Parathyroid adenoma (tissue), 2 donors: ENCODE data around the gene MAP4.
"Not testable (repeated sequence)": the region's sequence is repeated elsewhere in the genome, so short reads cannot be mapped to it uniquely, and the experiment has no call there.

Source experiments
- H2AFZ ChIP-seq: fragments of 300-600 bp; sonication (generic); one replicate; pipeline ENCODE4 v1.7.0; 2017; ENCODE audit warnings: antibody characterized with exemption, mild to moderate bottlenecking
- H3K27ac ChIP-seq: fragments of 300-600 bp; sonication (generic); one replicate; pipeline ENCODE4 v1.7.0; 2017
- H3K27me3 ChIP-seq: fragments of 300-600 bp; sonication (generic); one replicate; pipeline ENCODE4 v1.7.0; 2017; ENCODE audit warnings: low read length; ENCODE audit not compliant: control insufficient read depth, insufficient read depth
- H3K36me3 ChIP-seq: fragments of 300-600 bp; sonication (generic); one replicate; pipeline ENCODE4 v1.7.0; 2017; ENCODE audit warnings: low read length; ENCODE audit not compliant: control insufficient read depth, insufficient read depth
- H3K4me1 ChIP-seq: fragments of 300-600 bp; sonication (generic); one replicate; pipeline ENCODE4 v1.7.0; 2017; ENCODE audit warnings: control low read depth
- H3K4me2 ChIP-seq: fragments of 300-600 bp; sonication (generic); one replicate; pipeline ENCODE4 v1.7.0; 2017; ENCODE audit warnings: low read length
- H3K4me3 ChIP-seq: fragments of 300-600 bp; sonication (generic); one replicate; pipeline ENCODE4 v1.7.0; 2017; ENCODE audit warnings: low read depth, low read length
- H3K79me2 ChIP-seq: fragments of 300-600 bp; sonication (generic); one replicate; pipeline ENCODE4 v1.7.0; 2017; ENCODE audit warnings: control low read depth
- H3K9ac ChIP-seq: fragments of 300-600 bp; sonication (generic); one replicate; pipeline ENCODE4 v1.7.0; 2017; ENCODE audit warnings: mild to moderate bottlenecking
- H3K9me3 ChIP-seq: fragments of 300-600 bp; sonication (generic); one replicate; pipeline ENCODE4 v1.7.0; 2017; ENCODE audit warnings: low read length; ENCODE audit not compliant: control insufficient read depth
- TF ChIP-seq, protein P1 (sequence below): fragments of 300-600 bp; sonication (generic); IDR thresholded peaks from one replicate; pipeline ENCODE4 v1.7.0; 2017; ENCODE audit warnings: antibody characterized with exemption, mild to moderate bottlenecking
- donor health status: primary hyperparathyroidism.

The MAP4 gene

DNA sequence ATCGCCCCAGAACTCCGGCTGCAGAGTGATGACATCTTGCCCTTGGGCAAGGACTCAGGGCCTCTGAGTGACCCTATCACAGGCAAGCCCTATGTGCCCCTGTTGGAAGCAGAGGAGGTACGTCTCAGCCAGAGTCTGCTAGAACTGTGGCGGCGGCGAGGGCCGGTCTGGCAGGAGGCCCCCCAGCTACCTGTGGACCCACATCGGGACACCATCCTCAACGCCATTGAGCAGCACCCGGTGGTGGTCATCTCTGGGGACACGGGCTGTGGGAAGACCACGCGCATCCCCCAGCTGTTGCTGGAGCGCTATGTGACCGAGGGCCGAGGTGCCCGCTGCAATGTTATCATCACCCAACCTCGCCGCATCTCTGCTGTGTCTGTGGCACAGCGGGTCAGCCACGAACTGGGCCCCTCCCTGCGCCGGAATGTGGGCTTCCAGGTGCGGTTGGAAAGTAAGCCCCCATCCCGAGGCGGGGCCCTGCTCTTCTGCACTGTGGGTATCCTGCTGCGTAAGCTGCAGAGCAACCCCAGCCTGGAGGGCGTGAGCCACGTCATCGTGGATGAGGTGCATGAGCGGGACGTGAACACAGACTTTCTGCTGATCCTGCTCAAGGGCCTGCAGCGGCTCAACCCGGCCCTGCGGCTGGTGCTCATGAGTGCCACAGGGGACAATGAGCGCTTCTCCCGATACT, 169.9 kb downstream of the MAP4 start:
- Histone ChIP-seq H3K4me3 (no peak overlapping the region), H3K27me3 (no peaks in the 10 kb centered on the region), H3K4me2 (no peak overlapping the region), H3K4me1 (no peaks in the 10 kb centered on the region), H3K36me3 (no peaks in the 10 kb centered on the region), H2AFZ (no peak overlapping the region), H3K79me2 (peaks cover 4% of the 10 kb centered on the region), H3K27ac (no peak overlapping the region), H3K9ac (no peak overlapping the region), H3K9me3 (no peaks in the 10 kb centered on the region)
- TF ChIP-seq, protein P1, sequence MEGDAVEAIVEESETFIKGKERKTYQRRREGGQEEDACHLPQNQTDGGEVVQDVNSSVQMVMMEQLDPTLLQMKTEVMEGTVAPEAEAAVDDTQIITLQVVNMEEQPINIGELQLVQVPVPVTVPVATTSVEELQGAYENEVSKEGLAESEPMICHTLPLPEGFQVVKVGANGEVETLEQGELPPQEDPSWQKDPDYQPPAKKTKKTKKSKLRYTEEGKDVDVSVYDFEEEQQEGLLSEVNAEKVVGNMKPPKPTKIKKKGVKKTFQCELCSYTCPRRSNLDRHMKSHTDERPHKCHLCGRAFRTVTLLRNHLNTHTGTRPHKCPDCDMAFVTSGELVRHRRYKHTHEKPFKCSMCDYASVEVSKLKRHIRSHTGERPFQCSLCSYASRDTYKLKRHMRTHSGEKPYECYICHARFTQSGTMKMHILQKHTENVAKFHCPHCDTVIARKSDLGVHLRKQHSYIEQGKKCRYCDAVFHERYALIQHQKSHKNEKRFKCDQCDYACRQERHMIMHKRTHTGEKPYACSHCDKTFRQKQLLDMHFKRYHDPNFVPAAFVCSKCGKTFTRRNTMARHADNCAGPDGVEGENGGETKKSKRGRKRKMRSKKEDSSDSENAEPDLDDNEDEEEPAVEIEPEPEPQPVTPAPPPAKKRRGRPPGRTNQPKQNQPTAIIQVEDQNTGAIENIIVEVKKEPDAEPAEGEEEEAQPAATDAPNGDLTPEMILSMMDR = no peak

DNA sequence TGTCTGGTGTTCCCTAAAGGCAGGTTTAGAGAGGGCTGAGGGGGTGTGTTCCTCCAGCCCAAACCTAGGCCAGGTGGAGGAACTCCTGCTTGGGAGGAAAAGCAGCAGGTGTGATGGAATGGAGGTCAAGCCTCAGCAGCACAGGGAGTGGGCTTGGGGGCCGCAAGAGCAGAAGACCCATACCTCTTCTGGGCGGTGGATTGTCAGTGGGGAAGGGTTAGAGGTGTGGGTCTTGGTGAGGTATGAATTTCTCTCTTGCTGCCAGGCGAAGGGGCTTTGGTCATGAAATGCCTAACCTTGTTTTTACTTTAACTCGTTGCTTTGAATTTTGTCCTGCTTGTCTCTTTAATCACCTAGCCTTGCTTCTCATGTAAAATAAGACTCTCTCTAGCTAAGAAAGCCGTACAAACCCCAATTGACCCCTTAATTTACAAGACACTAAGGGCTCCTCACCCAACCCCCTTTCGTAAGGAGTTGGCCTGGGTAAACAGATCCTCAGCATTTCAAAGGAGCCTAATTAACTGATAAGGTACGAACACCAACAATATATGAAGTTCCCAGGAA, 174.3 kb downstream of the MAP4 start:
- H3K4me1 ChIP-seq = no peaks in the 10 kb centered on the region
- no peaks in the 10 kb centered on the region for H3K9me3 ChIP-seq
- no peak overlapping the region for H2AFZ ChIP-seq
- no peaks in the 10 kb centered on the region for H3K36me3 ChIP-seq
- no peaks in the 10 kb centered on the region for H3K27me3 ChIP-seq
- no peak overlapping the region for H3K4me2 ChIP-seq
- no peak overlapping the region for H3K27ac ChIP-seq
- peaks cover 5% of the 10 kb centered on the region for H3K79me2 ChIP-seq
- no peak overlapping the region for H3K9ac ChIP-seq
- no peak overlapping the region for H3K4me3 ChIP-seq
- TF ChIP-seq, protein P1 = no peak

DNA sequence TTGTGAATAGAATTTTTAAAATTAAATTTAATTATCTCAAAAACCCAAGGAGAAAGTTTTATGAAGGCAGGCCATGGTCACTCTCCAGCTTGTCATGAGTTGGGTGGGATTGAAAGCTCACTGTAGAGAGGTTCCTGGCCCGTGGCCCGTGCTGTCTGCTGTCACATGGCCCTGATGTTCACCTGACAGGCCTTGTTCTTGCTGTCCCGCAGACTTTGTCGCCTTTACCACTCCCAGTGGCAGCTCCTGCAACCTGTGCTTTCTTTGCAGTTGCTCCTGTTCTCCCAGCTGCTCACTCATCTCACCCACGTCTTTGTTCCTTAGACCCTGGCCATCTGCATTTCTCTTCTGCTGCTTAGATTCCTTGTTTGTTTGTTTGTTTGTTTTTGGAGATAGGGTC, 177.7 kb downstream of the MAP4 start:
- Histone ChIP-seq H3K36me3 (no peaks in the 10 kb centered on the region), H3K9ac (no peak overlapping the region), H3K4me3 (no peak overlapping the region), H3K27ac (no peak overlapping the region), H2AFZ (no peak overlapping the region), H3K4me1 (no peaks in the 10 kb centered on the region), H3K4me2 (no peak overlapping the region), H3K27me3 (no peaks in the 10 kb centered on the region), H3K79me2 (peaks cover 9% of the 10 kb centered on the region), H3K9me3 (no peaks in the 10 kb centered on the region)
- TF ChIP-seq, protein P1 = no peak

DNA sequence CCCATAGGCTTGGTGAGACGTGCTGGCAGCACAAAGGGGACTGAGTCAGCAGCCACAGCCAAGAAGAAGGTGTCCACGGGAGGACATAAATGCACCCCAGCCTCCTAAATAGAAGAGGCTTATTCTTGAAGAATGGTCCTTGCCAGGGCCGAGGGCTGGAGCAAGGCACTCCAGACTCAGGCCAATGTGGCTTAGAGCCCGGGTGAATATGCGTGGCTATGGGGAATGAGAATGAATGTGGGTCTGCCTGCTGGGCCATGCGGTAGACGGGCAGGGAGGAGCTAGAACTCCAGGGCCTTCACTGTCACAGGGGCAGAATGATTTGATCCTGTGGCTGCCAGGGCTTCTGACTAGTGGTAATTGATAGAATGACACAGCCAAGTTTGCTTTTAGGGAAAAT, 179.2 kb downstream of the MAP4 start:
- Histone ChIP-seq H3K4me2 (no peak overlapping the region), H2AFZ (no peak overlapping the region), H3K9ac (no peak overlapping the region), H3K9me3 (no peaks in the 10 kb centered on the region), H3K4me1 (no peaks in the 10 kb centered on the region), H3K27ac (no peak overlapping the region), H3K79me2 (peaks cover 9% of the 10 kb centered on the region), H3K4me3 (no peak overlapping the region), H3K36me3 (no peaks in the 10 kb centered on the region), H3K27me3 (no peaks in the 10 kb centered on the region)
- TF ChIP-seq, protein P1 = no peak

DNA sequence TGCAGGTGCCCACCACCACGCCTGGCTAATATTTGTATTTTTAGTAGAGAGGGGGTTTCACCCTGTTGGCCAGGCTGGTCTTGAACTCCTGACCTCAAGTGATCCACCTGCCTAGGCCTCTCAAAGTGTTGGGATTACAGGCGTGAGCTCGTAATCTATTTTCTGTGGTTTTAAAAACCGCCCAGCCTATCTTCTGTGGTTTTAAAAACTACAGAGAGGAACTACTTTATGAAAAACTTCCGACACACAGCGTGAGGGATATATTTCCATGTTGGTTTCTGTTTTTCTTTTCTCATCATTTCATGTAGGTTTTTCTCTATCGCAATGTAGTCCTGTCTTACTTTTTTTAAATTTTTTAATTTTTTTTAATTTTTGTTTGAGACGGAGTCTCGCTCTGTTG, 186.7 kb downstream of the MAP4 start:
- not testable (repeated sequence) for H3K4me1 ChIP-seq, H3K4me3 ChIP-seq, H3K9me3 ChIP-seq, H3K27me3 ChIP-seq, H2AFZ ChIP-seq, H3K4me2 ChIP-seq, H3K9ac ChIP-seq, H3K36me3 ChIP-seq, H3K27ac ChIP-seq
- H3K79me2 ChIP-seq = peaks cover 11% of the 10 kb centered on the region
